ENCODE results near the gene AGT.

DNA sequence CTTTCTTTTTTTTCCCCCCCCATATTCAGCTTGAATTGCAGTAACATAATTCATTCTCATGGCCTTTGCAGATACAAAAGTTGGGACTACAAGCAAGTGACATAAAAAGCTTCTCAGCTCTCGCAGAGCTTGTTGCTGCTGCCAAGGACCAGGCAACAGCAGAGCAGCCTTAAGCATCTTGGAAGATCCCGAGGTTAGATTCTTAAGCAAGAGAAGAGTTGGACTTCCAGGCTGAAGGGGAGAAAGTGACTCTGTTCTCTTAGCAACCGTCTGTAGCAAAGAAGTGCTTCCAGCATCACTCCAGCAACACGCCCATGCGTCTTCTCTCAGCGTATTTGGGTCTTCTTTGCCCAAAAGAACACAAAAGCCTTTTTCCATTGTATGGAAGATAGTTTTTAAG lies 20.7 kb downstream of the AGT start:
- TF ChIP-seq RAD21 (conservative IDR thresholded peaks at IDR 0.05 in 1 of 2, IDR thresholded peaks at IDR 0.05 in 1 of 2) (no peak), ZC3H11A (IDR thresholded peaks at IDR 0.05) (no peak), JUNB (IDR thresholded peaks at IDR 0.05) (no peak)
- TF ChIP-seq, protein P1, sequence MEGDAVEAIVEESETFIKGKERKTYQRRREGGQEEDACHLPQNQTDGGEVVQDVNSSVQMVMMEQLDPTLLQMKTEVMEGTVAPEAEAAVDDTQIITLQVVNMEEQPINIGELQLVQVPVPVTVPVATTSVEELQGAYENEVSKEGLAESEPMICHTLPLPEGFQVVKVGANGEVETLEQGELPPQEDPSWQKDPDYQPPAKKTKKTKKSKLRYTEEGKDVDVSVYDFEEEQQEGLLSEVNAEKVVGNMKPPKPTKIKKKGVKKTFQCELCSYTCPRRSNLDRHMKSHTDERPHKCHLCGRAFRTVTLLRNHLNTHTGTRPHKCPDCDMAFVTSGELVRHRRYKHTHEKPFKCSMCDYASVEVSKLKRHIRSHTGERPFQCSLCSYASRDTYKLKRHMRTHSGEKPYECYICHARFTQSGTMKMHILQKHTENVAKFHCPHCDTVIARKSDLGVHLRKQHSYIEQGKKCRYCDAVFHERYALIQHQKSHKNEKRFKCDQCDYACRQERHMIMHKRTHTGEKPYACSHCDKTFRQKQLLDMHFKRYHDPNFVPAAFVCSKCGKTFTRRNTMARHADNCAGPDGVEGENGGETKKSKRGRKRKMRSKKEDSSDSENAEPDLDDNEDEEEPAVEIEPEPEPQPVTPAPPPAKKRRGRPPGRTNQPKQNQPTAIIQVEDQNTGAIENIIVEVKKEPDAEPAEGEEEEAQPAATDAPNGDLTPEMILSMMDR (IDR thresholded peaks at IDR 0.05): no peak
- TF ChIP-seq, protein P2, sequence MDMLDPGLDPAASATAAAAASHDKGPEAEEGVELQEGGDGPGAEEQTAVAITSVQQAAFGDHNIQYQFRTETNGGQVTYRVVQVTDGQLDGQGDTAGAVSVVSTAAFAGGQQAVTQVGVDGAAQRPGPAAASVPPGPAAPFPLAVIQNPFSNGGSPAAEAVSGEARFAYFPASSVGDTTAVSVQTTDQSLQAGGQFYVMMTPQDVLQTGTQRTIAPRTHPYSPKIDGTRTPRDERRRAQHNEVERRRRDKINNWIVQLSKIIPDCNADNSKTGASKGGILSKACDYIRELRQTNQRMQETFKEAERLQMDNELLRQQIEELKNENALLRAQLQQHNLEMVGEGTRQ (IDR thresholded peaks at IDR 0.05): no peak

All from A549 (cell line).